ENCODE measurements around the gene KLF3.
A peak's percentile ranks its signal among the peaks of the same experiment; 100 is the strongest.

The KLF3 gene

GRCh38 chr4:38663801-38664705, at the start of gene KLF3:
Gene KLF3 (plus strand): TSS chr4:38664199. CDS start chr4:38680626, 16,427 bp downstream.
- H3K27ac ChIP-seq = peak within 1 kb of the TSS; percentile 99
- no peak for TF ChIP-seq CTCF (conservative IDR thresholded peaks at IDR 0.05)

- TF ChIP-seq CTCF (conservative IDR thresholded peaks at IDR 0.05) = no peak
- peak overlapping the region; percentile 95 for H3K27ac ChIP-seq
Observed at GRCh38 chr4:38614231-38614630, 49.8 kb upstream of the KLF3 start.

DNA sequence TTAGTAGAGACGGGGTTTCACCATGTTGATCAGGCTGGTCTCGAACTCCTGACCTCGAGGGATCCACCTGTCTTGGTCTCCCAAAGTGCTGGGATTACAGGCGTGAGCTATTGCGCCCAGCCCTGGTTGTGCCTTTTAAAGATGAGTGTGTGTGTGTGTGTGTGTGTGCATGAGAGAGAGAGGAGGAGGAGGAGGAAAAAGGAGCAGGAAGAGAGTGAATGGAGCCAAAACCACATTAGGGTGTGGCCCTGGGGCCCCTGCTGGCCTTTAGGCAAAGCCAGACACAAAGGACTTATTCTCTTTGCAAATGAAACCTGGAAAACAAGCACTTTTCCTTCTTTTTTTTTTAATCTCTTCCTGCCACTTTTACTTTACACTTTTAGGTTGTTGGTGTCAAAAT, 48.2 kb upstream of the KLF3 start:
- TF ChIP-seq CTCF (conservative IDR thresholded peaks at IDR 0.05) = no peak
- peak overlapping the region; percentile 95 for H3K27ac ChIP-seq

- TF ChIP-seq CTCF (conservative IDR thresholded peaks at IDR 0.05) = no peak
- H3K27ac ChIP-seq = no peak overlapping the region
Observed at GRCh38 chr4:38618505-38618904, 45.5 kb upstream of the KLF3 start.

DNA sequence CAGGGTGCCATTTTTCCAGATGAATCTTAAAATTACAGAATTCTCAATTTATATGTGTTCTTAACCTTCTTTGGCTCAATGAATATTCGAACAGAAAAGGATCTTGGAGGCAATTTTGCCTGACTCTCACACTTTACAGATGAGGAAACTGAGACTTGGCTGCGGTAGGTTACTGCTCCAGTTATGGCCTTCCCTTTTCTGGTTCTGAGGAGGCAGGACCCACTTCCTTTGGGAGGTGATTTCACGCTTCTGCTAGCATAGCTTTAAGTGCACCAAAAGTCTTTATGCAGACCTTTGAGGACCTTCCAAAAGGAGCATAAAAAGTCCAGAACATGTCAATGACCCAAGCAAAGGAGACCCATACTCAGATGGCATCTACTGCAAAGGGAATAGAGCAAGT, 44.7 kb upstream of the KLF3 start:
- TF ChIP-seq CTCF (conservative IDR thresholded peaks at IDR 0.05) = no peak
- H3K27ac ChIP-seq = peak overlapping the region; percentile 93; the same call in 1 of the 2 replicates

DNA sequence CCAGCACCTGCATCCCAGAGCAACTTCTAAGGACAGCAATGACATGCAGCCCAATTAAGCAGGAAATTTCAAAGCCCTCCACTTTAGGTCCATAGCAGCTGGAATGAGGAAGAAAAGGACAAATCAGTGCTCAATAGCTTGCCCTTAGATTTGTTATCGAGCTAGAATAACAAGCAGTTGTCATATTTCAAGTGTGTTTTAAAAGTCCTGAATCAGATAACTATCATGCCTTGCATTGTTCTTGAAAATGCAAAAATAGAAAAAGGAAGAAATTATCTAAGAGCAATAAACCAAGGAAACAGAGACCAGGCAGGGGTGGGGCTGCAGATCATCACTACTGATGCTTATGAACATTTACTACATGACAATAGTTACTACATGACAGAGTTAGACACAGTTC, 43.9 kb upstream of the KLF3 start:
- no peak for TF ChIP-seq CTCF (conservative IDR thresholded peaks at IDR 0.05)
- peak overlapping the region; percentile 93 for H3K27ac ChIP-seq

DNA sequence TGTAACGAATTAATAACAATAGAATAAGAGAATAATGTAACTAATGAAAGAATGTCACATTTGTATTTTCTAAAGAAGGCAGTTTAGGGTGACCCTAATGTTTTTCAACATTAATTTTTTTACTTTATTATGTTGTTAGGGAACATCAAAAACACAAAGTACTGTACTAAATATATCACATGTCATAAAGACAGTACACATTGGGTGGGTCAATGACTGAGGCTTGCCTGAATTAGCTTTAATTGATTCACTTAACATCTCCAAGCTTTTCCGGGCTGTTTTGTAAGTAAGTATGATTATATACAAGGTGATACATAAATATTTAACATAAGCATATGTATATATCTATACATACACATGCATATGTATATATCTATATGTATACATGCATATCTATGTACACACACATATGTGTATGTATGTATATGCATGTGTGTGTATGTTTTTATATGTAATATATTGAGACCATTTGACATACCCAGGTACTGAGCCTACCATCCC, 43.4 kb upstream of the KLF3 start:
- TF ChIP-seq CTCF (conservative IDR thresholded peaks at IDR 0.05) = no peak
- H3K27ac ChIP-seq = peak overlapping the region; percentile 93
